ENCODE measurements around the gene KCNA5. TPM values are rescaled to one million over a fixed set of nuclear protein-coding genes. Genes with fewer than 3 reads are reported as not detected.

Gene KCNA5
- total and polyA plus RNA-seq, 9 of the 15 experiments (the other 6 are each of a cell fraction or from before 2014, with no cell fraction given), result not detected

- TF ChIP-seq TAF9B (IDR thresholded peaks at IDR 0.05; ENCODE audit: partially characterized antibody) (no peak), UBTF (IDR thresholded peaks at IDR 0.05; ENCODE audit: borderline replicate concordance in 1 of 2, low read depth in 2 of 2, low read length in 2 of 2) (no peak), SIN3A (IDR thresholded peaks at IDR 0.05; ENCODE audit: borderline replicate concordance in 2 of 2, control insufficient read depth in 1 of 2, low read depth in 2 of 2, low read length in 2 of 2) (no peak)
- DNase-seq (ENCODE audit: extremely low read depth in 1 of 4, low spot score in 3 of 4) (no peak), FAIRE-seq (no peak), ATAC-seq (no peak)
- H4K20me1 ChIP-seq (replicated peaks; ENCODE audit: control insufficient read depth, insufficient read depth, low read length), result no peaks in the 10 kb centered on the region
- intact Hi-C loops (cut with micrococcal nuclease), result no loop called here
- peaks cover 0 to 12% of the 10 kb centered on the region in 2 experiments; a peak in 2 of 5 replicates for H3K27me3 ChIP-seq (ENCODE audit: control insufficient read depth in 2 of 2, insufficient read depth in 2 of 2, low read length in 2 of 2)
- H3K4me3 ChIP-seq, result no peak overlapping the region
- POLR2A ChIA-PET, result no interaction called here
- BruUV-seq (replicated peaks), result no TSS peak
- CTCF ChIA-PET (ENCODE audit: low intra/inter-chr PET ratio), result no interaction called here
- WGBS (ENCODE audit: insufficient coverage, low coverage, missing lambda C conversion rate), result 7% methylated on average over 3 of the region's 4 CpGs
- in situ Hi-C loops (cut with MboI), result no loop called here
- H3K4me1 ChIP-seq (replicated peaks in 1 of 2; ENCODE audit: control insufficient read depth in 2 of 2, insufficient read depth in 2 of 2, low read length in 2 of 2), result no peaks in the 10 kb centered on the region
- no peak overlapping the region for H3K9ac ChIP-seq (ENCODE audit: insufficient read depth in 1 of 2, low read depth in 2 of 2, low read length in 2 of 2)
- no peaks in the 10 kb centered on the region for H3K9me1 ChIP-seq (ENCODE audit: control insufficient read depth, insufficient read depth, low read length)
- no peak overlapping the region for H3K27ac ChIP-seq (ENCODE audit: extremely low read depth, low read depth, low read length)
- H3K36me3 ChIP-seq (ENCODE audit: control insufficient read depth, insufficient read depth, low read length), result no peaks in the 10 kb centered on the region
- H2AFZ ChIP-seq (ENCODE audit: low read depth, low read length), result no peak overlapping the region
- H3K4me2 ChIP-seq (ENCODE audit: insufficient read depth, low read length), result no peak overlapping the region
- no peaks in the 10 kb centered on the region for H3K79me2 ChIP-seq (ENCODE audit: control insufficient read depth, insufficient read depth, low read length)
- no peaks in the 10 kb centered on the region for H3K9me3 ChIP-seq (replicated peaks; ENCODE audit: control insufficient read depth, insufficient read depth, low read depth, low read length)
These were observed 8.7 kb downstream of the KCNA5 start for GRCh38 chr12:5052348-5052747.
